Activated naive CD4-positive, alpha-beta T cell treated with Interleukin-2 at 50 U/mL for 16 hours (primary cell): ENCODE measurements around the gene CTBP1.

ENCODE experiments used
- DNase-seq: peaks from one replicate; pipeline ENCODE4 v3.0.0-alpha.2; 2020

Gene CTBP1

DNA sequence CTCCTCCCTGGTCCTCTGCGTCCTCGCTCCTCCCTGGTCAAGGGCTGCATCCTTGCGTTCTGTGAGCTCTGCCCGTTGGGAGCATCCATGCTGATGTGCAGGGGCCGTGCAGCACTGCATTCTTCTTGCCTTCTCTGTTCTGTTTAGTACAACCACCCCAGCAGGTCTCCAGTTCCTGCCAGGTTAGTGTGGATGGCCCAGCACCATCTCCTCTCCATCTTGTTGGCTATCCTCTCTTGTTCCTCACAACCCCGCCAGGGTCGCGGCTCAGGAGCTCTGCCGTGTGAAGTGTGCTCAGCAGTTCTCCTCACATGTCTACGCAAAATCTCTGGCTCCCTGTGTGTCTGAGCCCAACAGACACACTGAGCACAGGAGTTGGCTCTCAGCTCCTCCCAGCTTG is 30.3 kb upstream of the CTBP1 start:
- no peak for DNase-seq

DNA sequence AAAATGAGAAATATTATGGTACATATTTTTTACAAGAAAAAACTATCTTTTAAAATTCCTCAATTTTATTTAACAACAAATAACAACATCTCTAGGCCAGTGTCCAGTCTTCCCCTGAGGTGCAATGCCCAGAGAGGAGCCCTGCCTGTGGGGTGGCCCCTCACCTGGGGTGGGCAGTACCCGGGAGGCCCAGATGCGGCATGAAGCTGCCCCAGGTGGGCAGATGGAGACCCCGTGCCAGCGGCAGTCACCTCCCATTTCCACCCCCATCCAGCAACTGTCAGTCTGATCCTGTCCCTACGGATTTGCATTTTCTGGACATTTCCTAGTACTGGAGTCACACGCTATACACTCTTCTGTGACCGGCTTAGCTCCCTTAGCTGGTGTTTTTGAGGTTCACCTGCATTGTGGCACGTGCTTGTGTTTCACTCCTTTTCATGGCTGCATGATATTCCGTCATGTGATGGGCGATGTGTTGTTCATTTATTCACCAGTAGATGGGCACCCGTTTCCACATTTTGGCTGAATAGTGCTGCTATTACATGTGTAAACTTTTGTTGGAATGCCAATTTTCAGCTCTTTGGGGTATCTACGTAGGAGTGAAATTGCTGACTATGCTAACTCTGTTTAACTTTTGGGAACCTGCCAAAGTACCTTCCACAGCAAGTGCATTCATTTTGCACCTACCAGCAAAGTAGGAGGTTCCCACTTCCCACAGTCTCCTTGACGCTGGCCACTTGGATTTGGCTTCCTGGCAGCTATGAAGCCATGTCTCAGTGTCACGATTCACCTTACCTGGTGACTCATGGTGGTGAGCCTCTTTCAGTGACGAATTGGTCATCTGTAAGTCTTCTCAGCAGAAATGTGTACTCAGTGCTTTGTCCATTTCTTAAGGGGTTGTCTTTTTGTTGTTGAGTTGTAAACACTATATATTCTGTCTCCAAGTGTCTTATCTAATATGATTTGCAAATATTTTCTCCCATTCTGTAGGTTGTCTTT is 29.0 kb upstream of the CTBP1 start:
- no peak for DNase-seq

DNA sequence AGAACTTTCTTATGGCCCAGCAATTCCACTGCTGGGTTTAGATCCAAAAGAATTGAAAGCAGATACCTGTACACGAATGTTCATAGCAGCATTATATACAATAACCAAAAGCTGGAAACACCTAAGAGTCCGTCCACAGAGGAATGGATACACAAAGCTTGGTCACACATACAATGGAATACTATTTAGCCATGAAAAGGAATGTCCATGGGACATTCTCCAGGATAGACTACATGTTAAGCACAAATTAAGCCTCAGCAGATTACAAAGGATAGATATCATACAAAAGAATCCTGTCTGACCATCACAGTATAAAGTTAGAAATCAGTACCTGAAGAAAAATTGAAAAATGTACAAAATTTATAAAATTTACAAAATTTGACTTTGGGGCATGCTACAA is 28.1 kb upstream of the CTBP1 start:
- DNase-seq, result no peak

DNA sequence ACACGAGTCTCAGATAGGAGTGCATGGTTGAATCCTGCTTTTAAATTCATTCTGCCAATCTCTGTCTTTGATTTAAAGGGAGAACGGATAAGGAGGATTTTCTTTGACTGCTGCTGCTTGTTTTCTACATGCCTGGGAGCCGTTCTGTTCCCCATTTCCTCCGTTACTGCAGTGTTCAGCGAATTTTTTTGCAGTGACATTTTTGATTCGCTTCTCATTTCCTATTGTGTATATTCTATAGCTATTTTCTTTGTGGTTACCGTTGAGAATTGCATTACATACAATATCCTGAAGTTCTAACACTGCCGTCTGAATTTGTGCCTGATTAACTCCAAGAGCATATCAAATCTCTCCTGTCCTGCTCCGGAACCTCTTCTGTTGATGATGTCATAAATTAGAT is 25.9 kb upstream of the CTBP1 start:
- DNase-seq, result no peak

DNA sequence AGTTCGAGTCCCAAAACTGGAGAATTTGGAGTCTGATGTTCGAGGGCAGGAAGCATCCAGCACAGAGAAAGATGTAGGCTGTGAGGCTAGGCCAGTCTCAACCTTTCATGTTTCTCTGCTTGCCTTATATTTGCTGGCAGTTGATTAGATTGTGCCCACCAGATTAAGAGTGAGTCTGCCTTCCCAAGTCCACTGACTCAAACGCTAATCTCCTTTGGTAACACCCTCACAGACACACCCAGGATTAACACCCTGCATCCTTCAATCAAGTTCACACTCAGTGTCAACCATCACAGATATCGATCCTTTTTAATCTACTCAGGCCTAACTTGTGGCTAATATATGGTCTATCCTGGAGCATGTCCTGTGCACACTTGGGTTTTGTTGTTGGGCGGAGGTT is 22.8 kb upstream of the CTBP1 start:
- no peak for DNase-seq

DNA sequence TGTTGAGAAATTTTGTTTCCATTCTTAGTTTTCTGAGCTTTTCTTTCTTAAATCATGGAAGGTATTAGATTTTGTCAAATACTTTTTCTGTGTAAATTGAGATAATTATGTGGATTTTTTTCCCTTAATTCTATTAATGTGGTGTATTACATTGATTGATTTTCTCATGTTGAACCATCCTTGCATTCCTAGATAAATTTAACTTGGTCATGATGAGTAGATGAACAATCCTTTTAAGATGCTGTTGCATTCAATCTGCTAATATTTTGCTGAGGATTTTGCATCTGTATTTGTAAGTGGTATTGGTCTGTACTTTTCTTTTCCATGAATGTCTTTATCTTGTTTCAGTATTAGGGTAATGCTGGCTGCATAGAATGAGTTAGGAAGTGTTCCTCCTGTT is 20.3 kb upstream of the CTBP1 start:
- DNase-seq, result no peak

DNA sequence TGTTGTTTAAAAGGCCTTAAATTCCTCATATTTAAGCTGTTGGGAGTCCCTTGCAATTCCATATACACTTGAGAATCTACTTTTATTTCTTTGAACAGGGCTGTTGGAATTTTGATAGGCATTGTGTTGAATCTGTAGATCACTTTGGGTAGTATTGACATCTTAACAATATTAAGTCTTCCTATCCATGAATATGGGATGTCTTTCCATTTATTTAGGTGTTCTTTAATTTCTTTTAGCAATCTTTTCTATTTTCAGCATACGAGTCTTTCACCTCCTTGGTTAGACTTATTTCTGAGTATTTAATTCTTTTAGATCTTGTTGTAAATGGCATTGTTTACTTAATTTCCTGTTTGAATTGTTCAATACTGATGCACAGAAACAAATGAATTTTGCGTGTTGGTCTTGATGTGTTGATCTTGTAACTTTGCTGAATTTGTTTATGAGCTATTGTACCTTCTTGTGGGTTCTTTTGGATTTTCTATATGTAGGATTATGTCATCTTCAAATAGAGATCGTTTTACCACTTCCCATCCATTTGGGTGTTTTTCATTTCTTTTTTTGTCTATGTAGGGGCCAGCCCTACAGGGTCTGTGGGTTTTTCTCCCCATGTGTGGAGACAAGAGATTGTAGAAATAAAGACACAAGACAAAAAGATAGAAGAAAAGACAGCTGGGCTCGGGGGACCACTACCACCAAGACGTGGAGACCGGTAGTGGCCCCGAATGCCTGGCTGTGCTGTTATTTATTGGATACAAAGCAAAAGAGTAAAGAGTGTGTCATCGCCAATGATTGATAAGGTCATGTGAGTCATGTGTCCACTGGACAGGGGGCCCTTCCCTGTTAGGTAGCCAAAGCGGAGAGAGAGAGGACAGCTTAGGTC is 18.2 kb upstream of the CTBP1 start:
- no peak for DNase-seq

DNA sequence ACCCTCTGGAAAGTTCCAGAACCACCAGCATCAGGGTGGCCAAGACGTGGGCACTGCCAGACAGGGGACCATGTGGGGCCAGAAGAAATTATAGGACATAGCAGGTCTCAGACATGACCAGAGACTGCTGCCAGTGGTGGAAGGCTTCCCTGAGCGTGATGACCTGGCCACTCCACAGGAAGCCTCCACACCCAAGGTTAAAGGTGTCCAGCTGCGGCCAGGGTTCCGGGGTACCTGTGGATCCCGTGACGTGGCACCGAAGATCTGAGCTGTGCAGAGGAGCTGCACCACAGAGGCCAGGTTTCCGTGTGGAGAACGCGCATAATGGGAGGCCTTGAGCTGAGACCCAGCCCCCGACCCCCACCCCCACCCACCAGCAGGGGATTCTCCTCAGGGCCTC is 16.4 kb upstream of the CTBP1 start:
- no peak for DNase-seq

DNA sequence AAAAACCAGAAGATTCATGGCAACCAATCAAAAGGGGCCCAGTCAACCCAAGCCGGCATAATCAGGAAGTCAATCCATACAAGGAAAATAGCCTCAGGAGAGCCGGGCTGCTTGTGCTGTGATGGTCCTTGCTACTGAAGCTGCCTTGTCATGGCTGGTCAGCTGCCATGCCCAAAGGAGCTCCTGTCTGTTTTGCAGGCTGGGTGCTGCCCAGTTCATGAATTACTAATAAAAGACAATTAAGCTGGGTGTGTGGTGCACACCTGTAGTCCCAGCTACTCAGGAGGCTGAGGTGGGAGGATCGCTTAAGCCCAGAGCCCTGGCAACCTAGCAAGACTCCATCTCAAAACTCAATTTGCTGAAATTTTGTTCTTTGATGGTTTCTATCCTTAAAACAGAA is 16.0 kb upstream of the CTBP1 start:
- no peak for DNase-seq

DNA sequence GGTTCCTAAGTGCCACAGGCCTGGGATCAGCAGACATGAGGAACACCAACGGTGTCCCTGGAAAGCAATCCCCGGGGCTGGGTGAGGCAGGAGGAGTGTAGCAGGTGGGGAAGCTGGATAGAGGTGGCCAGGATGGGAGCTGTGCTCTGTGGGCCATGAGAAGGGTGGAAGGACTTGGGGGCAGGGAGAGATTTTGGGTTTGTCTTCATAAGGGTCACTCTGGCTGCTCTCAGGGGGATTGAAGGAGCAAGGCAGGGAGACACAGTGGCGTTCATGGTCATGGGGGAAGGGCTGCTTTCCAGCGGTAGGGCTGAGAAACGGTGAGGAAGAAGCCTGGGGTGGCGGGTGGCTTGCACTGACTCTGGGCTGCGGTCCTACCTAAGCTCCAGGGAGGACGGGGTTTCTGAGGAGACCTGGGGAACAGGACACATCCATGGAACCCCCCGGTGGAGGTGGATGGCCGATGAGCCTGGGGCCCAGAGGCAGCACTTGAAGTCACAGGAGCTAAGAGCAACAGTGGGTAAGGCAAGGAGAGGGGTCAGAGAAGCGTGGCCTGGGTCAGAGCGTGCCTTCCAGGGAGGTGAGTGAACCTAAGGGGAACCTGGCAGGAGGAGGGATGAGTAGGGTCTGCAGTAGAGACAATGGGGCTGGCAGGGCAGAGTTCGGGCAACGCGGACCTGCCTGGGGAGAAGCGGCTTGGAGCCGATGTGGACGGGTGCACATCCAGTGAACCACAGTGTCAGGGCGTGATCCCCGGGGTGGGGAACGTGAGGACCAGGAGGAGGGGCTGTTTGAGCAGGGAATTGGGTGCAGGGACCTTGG is 12.4 kb upstream of the CTBP1 start:
- no peak for DNase-seq

DNA sequence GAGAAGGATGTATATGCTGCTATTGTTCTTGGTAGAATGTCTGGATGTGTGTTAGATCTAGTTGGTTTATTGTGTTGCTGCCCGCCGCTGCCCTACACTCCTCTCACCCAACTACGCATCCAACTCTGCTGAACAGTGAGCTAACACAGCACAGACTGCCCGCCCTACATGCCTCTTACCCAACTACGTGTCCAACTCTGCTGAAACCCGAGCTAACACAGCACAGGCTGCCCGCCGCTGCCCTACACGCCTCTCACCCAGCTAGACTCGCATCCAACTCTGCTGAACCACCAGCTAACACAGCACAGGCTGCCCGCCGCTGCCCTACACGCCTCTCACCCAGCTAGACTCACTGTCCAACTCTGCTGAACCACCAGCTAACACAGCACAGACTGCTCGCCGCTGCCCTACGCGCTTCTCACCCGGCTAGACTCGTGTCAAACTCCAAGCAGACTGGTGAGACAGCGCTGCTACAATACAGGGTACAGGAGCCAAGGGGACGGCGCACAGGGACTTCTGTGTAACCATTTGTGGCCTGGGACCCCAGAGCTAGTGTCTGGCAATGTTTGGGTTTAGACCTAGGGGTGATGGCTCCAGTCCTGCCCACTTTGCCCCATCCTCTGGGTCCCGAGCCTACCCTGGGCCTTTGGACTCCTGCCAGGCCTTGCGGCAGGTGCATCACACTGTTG is 11.6 kb upstream of the CTBP1 start:
- DNase-seq, result no peak

DNA sequence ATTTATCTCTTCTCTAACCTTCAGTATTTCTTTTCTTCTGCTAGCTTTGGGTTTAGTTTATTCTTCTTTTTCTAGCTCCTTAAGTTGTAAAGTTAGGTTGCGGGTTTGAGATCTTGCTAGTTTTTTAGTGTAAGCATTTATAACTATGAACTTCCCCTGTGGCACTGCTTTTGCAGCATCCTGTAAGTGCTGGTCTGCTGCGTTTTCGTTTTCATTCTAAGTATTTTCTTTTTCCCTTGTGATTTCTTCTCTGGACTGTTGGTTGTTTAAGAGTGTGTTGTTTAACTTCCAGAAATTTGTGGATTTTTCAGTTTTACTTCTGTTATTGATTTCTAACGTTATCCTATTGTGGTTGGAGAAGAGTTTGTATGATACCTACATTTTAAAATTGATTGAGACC is 11.0 kb upstream of the CTBP1 start:
- DNase-seq, result no peak

DNA sequence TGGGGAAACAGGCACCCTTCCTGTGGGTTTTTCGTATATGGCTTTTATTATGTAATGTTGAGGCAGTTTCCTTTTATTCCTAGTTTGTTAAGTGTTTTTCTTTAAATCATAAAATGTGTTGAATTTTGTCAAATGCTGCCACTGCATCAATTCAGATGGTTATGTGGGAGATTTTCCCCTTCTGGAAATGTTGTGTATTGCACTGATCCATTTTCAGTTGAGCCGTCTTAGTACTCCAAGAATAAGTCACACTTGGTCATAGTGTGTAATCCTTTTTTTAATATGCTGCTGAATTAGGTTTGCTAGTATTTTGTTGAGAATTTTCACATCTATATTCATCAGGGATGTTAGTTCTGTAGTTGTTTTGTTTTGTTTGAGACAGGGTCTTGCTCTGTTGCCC is 9.5 kb upstream of the CTBP1 start:
- no peak for DNase-seq

DNA sequence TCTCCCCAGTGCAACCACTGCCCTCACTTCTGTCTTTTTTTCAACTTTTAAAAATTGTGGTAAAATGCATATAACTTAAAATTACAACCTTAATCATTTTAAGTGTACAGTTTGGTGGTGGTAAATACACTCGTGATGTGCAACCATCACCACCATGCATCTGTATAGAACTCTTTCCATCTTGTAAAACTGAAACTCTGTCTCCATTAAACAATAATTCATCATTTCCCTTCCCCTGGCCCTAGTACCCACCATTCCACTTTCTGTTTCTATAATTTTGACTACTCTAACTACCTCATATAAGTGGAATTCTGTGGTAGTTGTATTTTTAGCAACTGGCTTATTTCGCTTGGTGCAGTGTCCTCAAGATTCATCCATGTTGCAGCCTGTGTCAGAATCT is 6.8 kb upstream of the CTBP1 start:
- no peak for DNase-seq

DNA sequence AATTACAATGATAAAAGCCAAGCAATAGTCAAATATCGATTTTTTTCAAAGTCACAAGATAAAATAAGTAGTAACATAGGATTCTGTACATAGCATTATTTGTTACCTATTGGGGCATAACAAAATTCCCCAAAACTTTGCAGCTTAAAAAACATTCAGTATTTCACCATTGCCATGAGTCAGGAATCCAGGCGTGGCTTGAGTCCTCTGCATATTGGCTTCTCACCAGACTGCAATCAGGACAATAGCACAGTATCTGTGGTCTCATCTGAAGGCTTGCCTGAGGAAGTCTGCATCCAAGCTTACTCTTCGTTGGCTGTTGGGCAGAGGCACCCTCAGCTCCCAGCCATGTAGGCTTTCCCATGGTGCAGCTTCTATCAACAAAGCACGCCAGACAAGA is 6.2 kb upstream of the CTBP1 start:
- DNase-seq, result no peak

DNA sequence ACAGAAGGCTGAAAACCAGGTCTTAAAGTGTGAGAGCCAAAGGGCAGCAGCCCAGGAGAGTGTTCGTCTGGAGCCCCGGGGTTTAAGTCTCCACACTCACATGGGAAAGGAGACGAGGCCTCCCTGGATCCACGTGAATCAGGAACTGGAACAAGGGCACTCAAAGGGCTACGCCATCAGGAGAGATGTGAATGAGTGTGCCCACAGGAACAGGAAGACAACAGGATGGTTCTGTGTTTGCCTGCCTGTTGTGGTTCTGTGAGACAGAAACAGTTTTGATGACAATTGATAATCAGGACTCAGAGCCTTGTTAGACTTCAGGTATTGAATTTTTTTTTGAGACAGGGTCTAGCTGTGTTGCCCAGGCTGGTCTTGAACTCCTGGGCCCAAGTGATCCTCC is 4.9 kb upstream of the CTBP1 start:
- DNase-seq, result no peak

DNA sequence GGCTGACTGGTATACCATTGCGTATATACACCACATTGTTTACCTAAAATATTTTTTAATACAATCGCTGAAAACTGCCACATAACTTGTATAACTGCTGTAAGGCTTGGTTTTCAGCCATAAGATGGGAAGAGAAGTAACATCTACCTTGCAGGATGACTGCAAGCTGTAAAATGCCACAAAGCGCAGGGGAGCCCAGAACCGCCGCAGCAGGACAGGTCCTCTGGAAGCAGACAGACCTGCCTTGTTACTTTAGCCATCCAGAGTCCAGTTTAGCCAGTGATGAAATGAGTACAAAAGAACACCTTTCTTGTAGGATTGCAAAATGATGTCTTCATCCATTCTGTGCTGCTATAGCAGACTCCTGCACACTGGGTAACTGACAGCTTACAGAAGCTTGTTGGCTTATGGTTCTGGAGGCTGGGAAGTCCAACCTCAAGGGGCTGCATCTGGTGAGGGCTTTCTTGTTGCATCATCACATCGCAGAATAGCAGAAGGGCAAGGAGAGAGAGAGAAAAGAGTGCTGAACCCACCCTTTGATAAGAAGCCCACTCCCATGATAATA is 4.1 kb upstream of the CTBP1 start:
- no peak for DNase-seq

DNA sequence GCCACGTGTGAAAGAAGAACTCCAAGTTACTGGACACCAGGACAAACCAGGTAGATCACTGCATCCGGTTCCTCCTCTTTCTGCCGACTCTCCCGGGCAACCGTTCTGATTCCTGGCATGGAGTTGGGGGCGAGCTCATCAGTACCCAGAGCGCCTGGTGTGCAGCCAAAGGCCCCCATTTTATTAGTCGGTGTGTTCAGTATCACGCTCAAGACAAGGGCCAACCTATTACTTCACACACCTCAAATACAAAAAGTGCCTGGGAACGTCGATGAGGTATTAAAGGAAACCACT is 2.8 kb upstream of the CTBP1 start:
- no peak for DNase-seq

DNA sequence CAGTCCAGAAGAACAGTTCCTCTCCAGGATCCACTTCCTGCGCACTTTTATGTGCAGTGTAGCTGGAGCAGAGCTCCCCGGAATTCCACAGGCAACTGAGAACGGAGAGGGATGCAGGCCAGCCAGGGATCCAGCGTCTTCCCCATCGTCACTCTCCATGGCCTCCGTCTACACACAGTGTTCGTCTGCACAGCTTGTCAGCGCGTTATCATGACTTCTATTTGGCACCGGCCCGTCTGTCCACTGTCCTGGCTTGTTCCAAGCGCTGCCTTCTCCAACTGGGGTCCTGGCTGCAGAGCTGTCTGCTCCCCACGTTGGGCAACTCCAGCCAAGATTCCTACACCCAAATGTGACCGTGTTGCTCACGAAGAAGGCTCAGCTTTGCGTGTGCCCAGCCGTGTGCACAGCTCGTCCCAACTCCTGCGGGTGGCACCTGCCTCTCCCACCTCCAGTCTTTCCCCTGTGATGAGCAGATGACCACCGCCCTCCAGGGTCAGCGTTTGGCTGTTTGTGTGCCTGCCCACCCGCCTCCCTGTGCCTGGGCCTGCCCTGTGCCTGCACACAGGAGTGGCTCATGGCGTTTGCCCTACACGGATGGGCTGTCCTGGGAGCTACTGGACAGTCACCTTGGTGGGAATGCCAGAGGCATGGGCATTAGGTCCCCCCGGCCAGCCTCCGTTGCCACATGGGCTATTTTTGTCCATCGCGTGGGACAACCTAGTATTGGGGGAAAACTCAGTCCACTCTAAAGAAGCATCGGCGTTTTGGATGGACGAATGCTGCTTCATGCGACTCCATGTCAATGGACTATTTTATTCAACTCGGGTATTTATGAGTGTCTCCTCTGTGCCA is 2.2 kb upstream of the CTBP1 start:
- no peak for DNase-seq

DNA sequence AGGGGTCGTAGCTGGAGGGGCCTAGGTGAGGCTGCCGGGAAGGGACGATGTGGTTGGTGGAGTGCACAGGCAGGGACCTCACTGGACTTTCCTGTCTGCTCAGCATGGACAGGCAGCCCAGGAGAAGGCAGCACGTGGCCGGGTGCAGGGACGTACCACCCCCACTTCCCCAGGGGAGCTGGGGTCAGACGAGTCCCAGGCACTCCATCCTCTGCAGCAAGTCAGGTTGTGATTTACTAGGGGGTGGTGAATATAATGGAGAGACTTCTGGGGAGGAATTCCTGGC is 1.5 kb upstream of the CTBP1 start:
- DNase-seq, result no peak

DNA sequence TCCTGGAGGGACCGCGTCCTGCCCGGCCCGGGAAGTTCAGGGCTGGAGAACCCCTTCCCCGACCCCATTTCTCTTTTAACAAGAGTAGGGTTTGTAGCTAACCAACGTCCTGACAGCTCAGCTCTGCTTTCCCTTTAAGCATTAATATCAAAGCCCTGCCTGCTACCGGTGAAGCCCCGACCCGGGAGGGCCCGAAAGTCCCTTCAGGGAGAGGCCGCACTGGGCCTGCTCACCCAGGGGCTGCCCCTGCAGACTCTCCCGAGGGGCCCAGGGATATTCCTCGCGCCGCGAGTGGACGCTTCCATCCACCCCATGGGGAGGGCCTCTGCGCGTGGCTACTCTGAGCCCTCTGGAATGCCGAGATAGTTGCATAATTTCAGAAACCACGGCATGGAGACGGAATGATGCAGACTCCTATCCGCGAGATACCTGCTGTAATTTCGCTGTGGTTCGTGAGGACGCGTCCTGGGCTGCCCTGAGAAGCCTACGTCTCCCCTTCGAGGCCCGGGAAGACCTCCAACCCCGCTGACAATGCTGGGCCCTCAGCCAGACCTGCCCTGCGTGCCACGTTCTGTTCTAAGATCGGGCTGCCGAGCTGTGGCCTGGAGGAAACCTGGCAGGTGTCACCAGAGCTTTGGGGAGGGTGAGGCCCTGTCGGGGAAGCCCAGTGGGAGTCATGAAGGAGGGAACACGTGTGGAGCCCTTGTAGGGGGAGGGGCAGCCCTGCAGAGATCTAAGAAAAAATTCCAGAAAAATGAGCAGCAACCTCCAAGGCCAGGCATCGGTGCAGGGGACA is 999 bp upstream of the CTBP1 start:
- DNase-seq, result peak; percentile 63
